HEK293 (cell line): ENCODE results near the gene SNRPD3.
A peak's percentile ranks its signal among the peaks of the same experiment; 100 is the strongest.

ENCODE experiments used
- BCL6B ChIP-seq: fragments of 450-650 bp; formaldehyde crosslinking; IDR thresholded peaks from 2 replicates; pipeline ENCODE4 v1.5.1; 2017; ENCODE audit warnings: missing biosample characterization, missing genetic modification characterization
- GFI1B ChIP-seq: fragments of 450-650 bp; formaldehyde crosslinking; IDR thresholded peaks from 2 replicates; pipeline ENCODE4 v1.5.1; 2016; ENCODE audit warnings: missing biosample characterization, missing genetic modification characterization
- INSM2 ChIP-seq: fragments of 450-650 bp; formaldehyde crosslinking; IDR thresholded peaks from 2 replicates; pipeline ENCODE4 v1.5.1; 2016; ENCODE audit warnings: missing biosample characterization, missing genetic modification characterization
- KLF8 ChIP-seq: fragments of 450-650 bp; formaldehyde crosslinking; IDR thresholded peaks from 2 replicates; pipeline ENCODE4 v1.5.1; 2016; ENCODE audit warnings: missing biosample characterization, missing genetic modification characterization
- SP7 ChIP-seq: fragments of 450-650 bp; formaldehyde crosslinking; IDR thresholded peaks from 2 replicates; pipeline ENCODE4 v1.5.1; 2016; ENCODE audit warnings: missing biosample characterization, missing genetic modification characterization
- ZBTB11 ChIP-seq: fragments of 450-650 bp; formaldehyde crosslinking; conservative IDR thresholded peaks from 2 replicates; pipeline ENCODE4 v1.5.1; 2016; ENCODE audit warnings: low read depth, missing biosample characterization, missing genetic modification characterization
- ZBTB44 ChIP-seq: fragments of 450-650 bp; IDR thresholded peaks from 2 replicates; pipeline ENCODE4 v1.5.1; 2018; ENCODE audit warnings: missing biosample characterization, mild to moderate bottlenecking, missing genetic modification characterization
- ZBTB49 ChIP-seq: fragments of 450-650 bp; formaldehyde crosslinking; IDR thresholded peaks from 2 replicates; pipeline ENCODE4 v1.5.1; 2016; ENCODE audit warnings: missing biosample characterization, missing genetic modification characterization, low read depth
- ZBTB7A ChIP-seq: fragments of 450-650 bp; formaldehyde crosslinking; IDR thresholded peaks from 2 replicates; pipeline ENCODE4 v1.5.1; 2016; ENCODE audit warnings: low read depth, missing biosample characterization, missing genetic modification characterization
- ZNF10 ChIP-seq: fragments of 450-650 bp; formaldehyde crosslinking; IDR thresholded peaks from 2 replicates; pipeline ENCODE4 v1.5.1; 2017; ENCODE audit warnings: missing biosample characterization, missing genetic modification characterization
- ZNF121 ChIP-seq: fragments of 450-650 bp; formaldehyde crosslinking; IDR thresholded peaks from 2 replicates; pipeline ENCODE4 v1.5.1; 2016; ENCODE audit warnings: missing biosample characterization, missing genetic modification characterization
- ZNF148 ChIP-seq: fragments of 450-650 bp; formaldehyde crosslinking; IDR thresholded peaks from 2 replicates; pipeline ENCODE4 v1.5.0; 2017; ENCODE audit warnings: missing biosample characterization, missing genetic modification characterization, borderline replicate concordance
- ZNF18 ChIP-seq: fragments of 450-650 bp; formaldehyde crosslinking; IDR thresholded peaks from 2 replicates; pipeline ENCODE4 v1.5.1; 2016; ENCODE audit warnings: missing biosample characterization, missing genetic modification characterization
- ZNF2 ChIP-seq: fragments of 450-650 bp; formaldehyde crosslinking; IDR thresholded peaks from 2 replicates; pipeline ENCODE4 v1.5.1; 2016; ENCODE audit warnings: missing biosample characterization, missing genetic modification characterization
- ZNF221 ChIP-seq: fragments of 450-650 bp; formaldehyde crosslinking; IDR thresholded peaks from 2 replicates; pipeline ENCODE4 v1.5.1; 2017; ENCODE audit warnings: missing biosample characterization, missing genetic modification characterization, borderline replicate concordance
- ZNF239 ChIP-seq: fragments of 450-650 bp; formaldehyde crosslinking; IDR thresholded peaks from 2 replicates; pipeline ENCODE4 v1.5.1; 2016; ENCODE audit warnings: missing biosample characterization, missing genetic modification characterization
- ZNF292 ChIP-seq: fragments of 450-650 bp; formaldehyde crosslinking; IDR thresholded peaks from 2 replicates; pipeline ENCODE4 v1.5.1; 2016; ENCODE audit warnings: low read depth, missing biosample characterization, missing genetic modification characterization, borderline replicate concordance
- ZNF544 ChIP-seq: fragments of 450-650 bp; formaldehyde crosslinking; IDR thresholded peaks from 2 replicates; pipeline ENCODE4 v1.5.0; 2017; ENCODE audit warnings: missing biosample characterization, missing genetic modification characterization
- ZNF621 ChIP-seq: fragments of 450-650 bp; formaldehyde crosslinking; IDR thresholded peaks from 2 replicates; pipeline ENCODE4 v1.5.1; 2017; ENCODE audit warnings: missing biosample characterization, missing genetic modification characterization
- ZNF624 ChIP-seq: fragments of 450-650 bp; formaldehyde crosslinking; IDR thresholded peaks from 2 replicates; pipeline ENCODE4 v1.5.1; 2017; ENCODE audit warnings: missing biosample characterization, missing genetic modification characterization
- ZSCAN30 ChIP-seq: fragments of 450-650 bp; IDR thresholded peaks from 2 replicates; pipeline ENCODE4 v1.5.1; 2018; ENCODE audit warnings: missing biosample characterization, mild to moderate bottlenecking, missing genetic modification characterization, moderate library complexity
- TF ChIP-seq, protein P1 (sequence below): fragments of 450-650 bp; formaldehyde crosslinking; IDR thresholded peaks from 2 replicates; pipeline ENCODE4 v1.5.1; 2016; ENCODE audit warnings: missing biosample characterization, missing genetic modification characterization

The SNRPD3 gene

DNA sequence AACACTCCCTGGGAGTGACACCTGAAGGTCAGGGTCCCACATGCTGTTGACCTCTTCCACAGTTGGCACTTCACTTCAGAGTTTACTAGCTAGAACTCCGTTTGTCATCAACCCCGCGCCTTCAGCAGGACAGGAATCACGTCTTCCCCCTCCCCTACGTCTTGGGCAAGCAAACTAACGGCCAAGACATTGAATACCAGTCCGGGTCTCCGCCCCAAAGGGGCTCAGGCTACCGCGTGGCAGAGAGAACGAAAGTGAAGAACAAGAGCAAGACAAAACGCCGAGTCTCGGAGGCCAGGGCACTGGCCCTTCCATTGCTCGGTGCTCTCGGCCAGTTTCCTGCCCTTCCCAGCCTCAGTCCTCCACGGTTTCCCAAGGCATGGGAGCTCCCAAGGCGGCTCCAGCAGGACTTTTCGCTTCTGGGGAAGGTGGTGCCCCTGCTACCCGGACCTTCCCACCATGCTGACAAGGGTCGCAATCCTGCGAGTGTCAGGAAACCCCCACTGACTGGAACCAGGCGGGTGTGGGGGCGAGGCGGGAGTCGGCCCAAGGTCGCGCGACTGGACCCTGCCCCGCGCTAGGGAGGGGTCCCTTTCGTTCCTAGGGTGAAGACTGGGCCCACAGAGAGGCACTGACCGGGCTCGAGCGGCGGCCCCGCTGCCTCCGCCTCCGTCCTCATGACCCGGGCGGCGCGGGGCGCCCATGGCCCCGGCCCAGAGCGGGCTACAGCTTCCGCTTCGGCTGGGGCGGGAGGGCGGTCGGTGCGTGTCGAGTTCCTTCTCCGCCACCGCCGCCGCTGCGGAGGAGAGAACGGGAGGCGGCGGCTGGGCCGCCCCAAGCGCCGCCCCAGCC, 1.3 kb upstream of the SNRPD3 start, which contains the start of gene GUCD1 (continued):
- TF ChIP-seq ZNF18 (tag by site-specific recombination) (no peak), KLF8 (tag by site-specific recombination) (peak; percentile 23; the same call in 1 of the 2 replicates), ZNF624 (no peak), ZNF221 (tag by site-specific recombination) (no peak), ZNF544 (no peak), ZNF148 (tag by site-specific recombination) (no peak), ZNF121 (0 out of 2 replicates have a peak, but pooled peaks have one; percentile 11), ZNF239 (tag by site-specific recombination) (no peak), ZNF292 (tag by site-specific recombination) (no peak), ZNF2 (tag by site-specific recombination) (no peak), GFI1B (tag by site-specific recombination) (no peak), ZBTB44 (tag by site-specific recombination) (no peak), ZNF621 (tag by site-specific recombination) (no peak), ZBTB11 (tag by site-specific recombination) (no peak; the same call in 1 of the 2 replicates), SP7 (tag by site-specific recombination) (no peak), ZBTB7A (tag by site-specific recombination) (no peak), ZBTB49 (no peak), ZNF10 (tag by site-specific recombination) (no peak), ZSCAN30 (0 out of 2 replicates have a peak, but pooled peaks have one; percentile 32), BCL6B (tag by site-specific recombination) (no peak), INSM2 (no peak)
- TF ChIP-seq, protein P1, sequence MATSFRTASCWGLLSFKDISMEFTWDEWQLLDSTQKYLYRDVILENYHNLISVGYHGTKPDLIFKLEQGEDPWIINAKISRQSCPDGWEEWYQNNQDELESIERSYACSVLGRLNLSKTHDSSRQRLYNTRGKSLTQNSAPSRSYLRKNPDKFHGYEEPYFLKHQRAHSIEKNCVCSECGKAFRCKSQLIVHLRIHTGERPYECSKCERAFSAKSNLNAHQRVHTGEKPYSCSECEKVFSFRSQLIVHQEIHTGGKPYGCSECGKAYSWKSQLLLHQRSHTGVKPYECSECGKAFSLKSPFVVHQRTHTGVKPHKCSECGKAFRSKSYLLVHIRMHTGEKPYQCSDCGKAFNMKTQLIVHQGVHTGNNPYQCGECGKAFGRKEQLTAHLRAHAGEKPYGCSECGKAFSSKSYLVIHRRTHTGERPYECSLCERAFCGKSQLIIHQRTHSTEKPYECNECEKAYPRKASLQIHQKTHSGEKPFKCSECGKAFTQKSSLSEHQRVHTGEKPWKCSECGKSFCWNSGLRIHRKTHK (tag by site-specific recombination), result no peak
